ENCODE data around the gene HSPB2. TPM values are rescaled to one million over a fixed set of nuclear protein-coding genes. Genes with fewer than 3 reads are reported as not detected.
"Not testable (repeated sequence)": the region's sequence is repeated elsewhere in the genome, so short reads cannot be mapped to it uniquely, and the experiment has no call there.

Gene HSPB2
- total RNA-seq, 2 experiments from 2014 or later, result not detected

- no peaks in the 10 kb centered on the region for H3K9me3 Mint-ChIP-seq
- peak overlapping the region; percentile 87 for H3K27ac Mint-ChIP-seq
- H3K27me3 Mint-ChIP-seq, result no peaks in the 10 kb centered on the region
- DNase-seq, result no peak
- H3K36me3 Mint-ChIP-seq, result no peaks in the 10 kb centered on the region
- ChIA-PET POLR2A (interaction anchor here (1.4 to 2.5 kb wide), 2 partner anchors 11 to 50 kb away, joined by 6 to 8 read pairs; no protein-coding TSS in a partner anchor), CTCF (interaction anchor here (1.0 to 10.7 kb wide), 9 partner anchors 12 to 88 kb away, joined by 3 to 190 read pairs (median 5); no protein-coding TSS in a partner anchor)
- intact Hi-C loops (cut with micrococcal nuclease), result loop anchor here (1.0 to 10.0 kb wide), 8 partner anchors 12 to 558 kb away; partner anchors contain the start of genes BCO2, POU2AF1, SDHD and TIMM8B
- peaks cover 32% of the 10 kb centered on the region for H3K4me1 Mint-ChIP-seq (ENCODE audit: low read depth)
- H3K4me3 Mint-ChIP-seq, result peak overlapping the region; percentile 53
Measured at GRCh38 chr11:111932611-111932950, 20.0 kb downstream of the HSPB2 start.

GRCh38 chr11:111933176-111933575, 20.6 kb downstream of the HSPB2 start:
- not testable (repeated sequence) for H3K9me3 Mint-ChIP-seq, DNase-seq, H3K4me3 Mint-ChIP-seq, H3K27me3 Mint-ChIP-seq, H3K36me3 Mint-ChIP-seq
- intact Hi-C loops (cut with micrococcal nuclease), result loop anchor here (10.0 kb wide), 2 partner anchors 242 to 558 kb away; partner anchors contain the start of genes BCO2 and POU2AF1
- Mint-ChIP-seq H3K4me1 (ENCODE audit: low read depth) (peaks cover 37% of the 10 kb centered on the region), H3K27ac (peak overlapping the region; percentile 49)
- ChIA-PET CTCF (interaction anchor here (3.5 to 10.7 kb wide), 2 partner anchors 12 to 47 kb away, joined by 17 to 190 read pairs; no protein-coding TSS in a partner anchor), POLR2A (interaction anchor here (1.1 to 2.5 kb wide), 2 partner anchors 11 to 25 kb away, joined by 3 to 8 read pairs; no protein-coding TSS in a partner anchor)

GRCh38 chr11:111933872-111934271, 21.3 kb downstream of the HSPB2 start:
- Mint-ChIP-seq H3K27ac (no peak overlapping the region), H3K27me3 (no peaks in the 10 kb centered on the region), H3K4me1 (ENCODE audit: low read depth) (peaks cover 44% of the 10 kb centered on the region), H3K4me3 (no peak overlapping the region), H3K9me3 (no peaks in the 10 kb centered on the region), H3K36me3 (no peaks in the 10 kb centered on the region)
- intact Hi-C loops (cut with micrococcal nuclease), result loop anchor here (2.0 to 10.0 kb wide), 3 partner anchors 91 to 559 kb away; partner anchors contain the start of genes BCO2, DLAT and POU2AF1
- POLR2A ChIA-PET, result interaction anchor here (1.1 to 2.5 kb wide), 2 partner anchors 10 to 25 kb away, joined by 3 to 8 read pairs; no protein-coding TSS in a partner anchor
- no peak for DNase-seq
- CTCF ChIA-PET, result interaction anchor here (0.8 to 10.7 kb wide), 3 partner anchors 11 to 46 kb away, joined by 3 to 190 read pairs (median 17); no protein-coding TSS in a partner anchor

GRCh38 chr11:111934306-111934705, 21.8 kb downstream of the HSPB2 start:
- no peak for DNase-seq
- no peak overlapping the region for H3K4me3 Mint-ChIP-seq
- H3K9me3 Mint-ChIP-seq, result no peaks in the 10 kb centered on the region
- ChIA-PET CTCF (interaction anchor here (0.8 to 10.7 kb wide), 3 partner anchors 11 to 46 kb away, joined by 3 to 190 read pairs (median 17); no protein-coding TSS in a partner anchor), POLR2A (no interaction called here)
- no peaks in the 10 kb centered on the region for H3K36me3 Mint-ChIP-seq
- intact Hi-C loops (cut with micrococcal nuclease), result loop anchor here (2.0 to 10.0 kb wide), 3 partner anchors 90 to 560 kb away; partner anchors contain the start of genes BCO2, DLAT and POU2AF1
- peak overlapping the region; percentile 8 for H3K27ac Mint-ChIP-seq
- no peaks in the 10 kb centered on the region for H3K27me3 Mint-ChIP-seq
- peaks cover 49% of the 10 kb centered on the region for H3K4me1 Mint-ChIP-seq (ENCODE audit: low read depth)

GRCh38 chr11:111935317-111936039, 22.9 kb downstream of the HSPB2 start:
- no peak overlapping the region for H3K4me3 Mint-ChIP-seq
- no peaks in the 10 kb centered on the region for H3K27me3 Mint-ChIP-seq
- ChIA-PET POLR2A (interaction anchor here (0.8 to 3.6 kb wide), 6 partner anchors 9 to 151 kb away, joined by 3 to 23 read pairs (median 4); partner anchors contain the start of genes SDHD and TIMM8B), CTCF (interaction anchor here (1.5 to 10.7 kb wide), 4 partner anchors 9 to 45 kb away, joined by 4 to 190 read pairs (median 12); no protein-coding TSS in a partner anchor)
- peak overlapping the region; percentile 67 for H3K27ac Mint-ChIP-seq
- no peak for DNase-seq
- no peaks in the 10 kb centered on the region for H3K9me3 Mint-ChIP-seq
- H3K36me3 Mint-ChIP-seq, result no peaks in the 10 kb centered on the region
- H3K4me1 Mint-ChIP-seq (ENCODE audit: low read depth), result peaks cover 53% of the 10 kb centered on the region
- intact Hi-C loops (cut with micrococcal nuclease), result loop anchor here (1.0 to 10.0 kb wide), 7 partner anchors 9 to 561 kb away; partner anchors contain the start of genes BCO2, DLAT, NKAPD1 and PIH1D2

- H3K4me3 Mint-ChIP-seq, result peak overlapping the region; percentile 41
- no peaks in the 10 kb centered on the region for H3K27me3 Mint-ChIP-seq
- peak overlapping the region; percentile 88 for H3K27ac Mint-ChIP-seq
- H3K4me1 Mint-ChIP-seq (ENCODE audit: low read depth), result peaks cover 59% of the 10 kb centered on the region
- H3K36me3 Mint-ChIP-seq, result no peaks in the 10 kb centered on the region
- ChIA-PET POLR2A (interaction anchor here (0.8 to 3.6 kb wide), 6 partner anchors 9 to 151 kb away, joined by 3 to 23 read pairs (median 4); partner anchors contain the start of genes SDHD and TIMM8B), CTCF (interaction anchor here (1.5 to 10.7 kb wide), 4 partner anchors 9 to 44 kb away, joined by 4 to 190 read pairs (median 12); no protein-coding TSS in a partner anchor)
- H3K9me3 Mint-ChIP-seq, result no peaks in the 10 kb centered on the region
- intact Hi-C loops (cut with micrococcal nuclease), result loop anchor here (1.0 to 10.0 kb wide), 6 partner anchors 8 to 561 kb away; partner anchors contain the start of genes BCO2, NKAPD1, PIH1D2 and POU2AF1
- no peak for DNase-seq
Measured at GRCh38 chr11:111936040-111936540, 23.6 kb downstream of the HSPB2 start.

GRCh38 chr11:111937461-111937769, 24.9 kb downstream of the HSPB2 start:
- Mint-ChIP-seq H3K27me3 (no peaks in the 10 kb centered on the region), H3K27ac (peak overlapping the region; percentile 88), H3K4me1 (ENCODE audit: low read depth) (peaks cover 61% of the 10 kb centered on the region), H3K4me3 (peak overlapping the region; percentile 77), H3K36me3 (no peaks in the 10 kb centered on the region), H3K9me3 (no peaks in the 10 kb centered on the region)
- DNase-seq, result no peak
- CTCF ChIA-PET, result interaction anchor here (0.9 to 10.7 kb wide), 3 partner anchors 10 to 58 kb away, joined by 4 to 190 read pairs (median 4); no protein-coding TSS in a partner anchor
- intact Hi-C loops (cut with micrococcal nuclease), result loop anchor here (5.0 to 10.0 kb wide), 4 partner anchors 135 to 563 kb away; partner anchors contain the start of genes BCO2, NKAPD1, PIH1D2 and POU2AF1
- POLR2A ChIA-PET, result interaction anchor here (1.5 to 3.6 kb wide), 4 partner anchors 11 to 44 kb away, joined by 3 to 23 read pairs (median 6); no protein-coding TSS in a partner anchor

- intact Hi-C loops (cut with micrococcal nuclease), result loop anchor here (1.0 to 10.0 kb wide), 5 partner anchors 11 to 563 kb away; partner anchors contain the start of genes BCO2, NKAPD1, PIH1D2 and POU2AF1
- POLR2A ChIA-PET, result interaction anchor here (1.5 to 3.6 kb wide), 4 partner anchors 11 to 44 kb away, joined by 3 to 23 read pairs (median 6); no protein-coding TSS in a partner anchor
- CTCF ChIA-PET, result interaction anchor here (0.9 to 10.7 kb wide), 4 partner anchors 8 to 58 kb away, joined by 4 to 190 read pairs (median 9); no protein-coding TSS in a partner anchor
- H3K27ac Mint-ChIP-seq, result peak overlapping the region; percentile 88
- H3K36me3 Mint-ChIP-seq, result no peaks in the 10 kb centered on the region
- no peaks in the 10 kb centered on the region for H3K9me3 Mint-ChIP-seq
- H3K27me3 Mint-ChIP-seq, result no peaks in the 10 kb centered on the region
- DNase-seq, result no peak
- peaks cover 57% of the 10 kb centered on the region for H3K4me1 Mint-ChIP-seq (ENCODE audit: low read depth)
- peak overlapping the region; percentile 77 for H3K4me3 Mint-ChIP-seq
Measured at GRCh38 chr11:111937844-111938243, 25.3 kb downstream of the HSPB2 start.

GRCh38 chr11:111938687-111939160, 26.2 kb downstream of the HSPB2 start:
- Mint-ChIP-seq H3K9me3 (no peaks in the 10 kb centered on the region), H3K27me3 (no peaks in the 10 kb centered on the region), H3K4me1 (ENCODE audit: low read depth) (peaks cover 55% of the 10 kb centered on the region), H3K36me3 (no peaks in the 10 kb centered on the region), H3K27ac (peak overlapping the region; percentile 88), H3K4me3 (peak overlapping the region; percentile 77)
- ChIA-PET POLR2A (interaction anchor here (0.6 to 3.6 kb wide), 9 partner anchors 12 to 145 kb away, joined by 3 to 23 read pairs (median 4); partner anchors contain the start of genes NKAPD1 and PIH1D2), CTCF (interaction anchor here (1.3 to 10.7 kb wide), 4 partner anchors 9 to 41 kb away, joined by 3 to 190 read pairs (median 12); no protein-coding TSS in a partner anchor)
- intact Hi-C loops (cut with micrococcal nuclease), result loop anchor here (1.0 to 10.0 kb wide), 5 partner anchors 11 to 564 kb away; partner anchors contain the start of genes BCO2, NKAPD1, PIH1D2 and POU2AF1
- DNase-seq, result peak; percentile 72

- POLR2A ChIA-PET, result no interaction called here
- H3K4me1 Mint-ChIP-seq (ENCODE audit: low read depth), result peaks cover 63% of the 10 kb centered on the region
Measured at GRCh38 chr11:111939836-111940604, 27.5 kb downstream of the HSPB2 start.

More at GRCh38 chr11:111939836-111940604, 27.5 kb downstream of the HSPB2 start:
- no peaks in the 10 kb centered on the region for H3K9me3 Mint-ChIP-seq
- no peak for DNase-seq
- intact Hi-C loops (cut with micrococcal nuclease), result loop anchor here (5.0 to 10.0 kb wide), 5 partner anchors 132 to 565 kb away; partner anchors contain the start of genes BCO2, NKAPD1, PIH1D2 and POU2AF1
- H3K4me3 Mint-ChIP-seq, result no peak overlapping the region
- H3K27ac Mint-ChIP-seq, result no peak overlapping the region
- peaks cover 2% of the 10 kb centered on the region for H3K36me3 Mint-ChIP-seq
- no peaks in the 10 kb centered on the region for H3K27me3 Mint-ChIP-seq
- CTCF ChIA-PET, result interaction anchor here (1.3 to 10.7 kb wide), 5 partner anchors 8 to 40 kb away, joined by 3 to 190 read pairs (median 11); no protein-coding TSS in a partner anchor
